ENCODE results near the gene SMURF1. TPM values are rescaled to one million over a fixed set of nuclear protein-coding genes. Genes with fewer than 3 reads are reported as not detected.

The SMURF1 gene
- polyA plus RNA-seq, 3 donors from 2014 or later = 0.93 to 2.0 (median 1.2) TPM

GRCh38 chr7:99094401-99094800 lies 49.5 kb downstream of the SMURF1 start:
- Mint-ChIP-seq H3K27ac (no peak overlapping the region), H3K4me3 (no peak overlapping the region), H3K4me1 (peaks cover 45 to 81% of the 10 kb centered on the region in 2 donors), H3K36me3 (peaks cover 16 to 20% (median 16%) of the 10 kb centered on the region in 3 donors), H3K9me3 (peaks cover 0 to 3% (median 0%) of the 10 kb centered on the region in 6 donors), H3K27me3 (ENCODE audit: low read depth in 3 of 3) (no peaks in the 10 kb centered on the region)
- DNase-seq = no peak

GRCh38 chr7:99092064-99092720 lies 51.7 kb downstream of the SMURF1 start:
- peaks cover 0 to 2% (median 0%) of the 10 kb centered on the region in 3 donors for H3K27me3 Mint-ChIP-seq (ENCODE audit: low read depth in 3 of 3)
- peaks cover 34 to 68% of the 10 kb centered on the region in 2 donors for H3K4me1 Mint-ChIP-seq
- no peak for DNase-seq
- peaks cover under 1 to 6% (median 3%) of the 10 kb centered on the region in 3 donors for H3K36me3 Mint-ChIP-seq
- H3K27ac Mint-ChIP-seq = no peak overlapping the region
- no peak overlapping the region for H3K4me3 Mint-ChIP-seq
- no peaks in the 10 kb centered on the region for H3K9me3 Mint-ChIP-seq

- Mint-ChIP-seq H3K4me3 (no peak overlapping the region), H3K36me3 (peaks cover 0 to 7% (median 6%) of the 10 kb centered on the region in 3 donors), H3K27me3 (ENCODE audit: low read depth in 3 of 3) (peaks cover 0 to 2% (median 0%) of the 10 kb centered on the region in 3 donors), H3K9me3 (no peaks in the 10 kb centered on the region), H3K27ac (no peak overlapping the region), H3K4me1 (peaks cover 23 to 55% of the 10 kb centered on the region in 2 donors)
- no peak for DNase-seq
These were observed 53.0 kb downstream of the SMURF1 start for GRCh38 chr7:99090771-99091542.

- H3K27ac Mint-ChIP-seq = peak overlapping the region in 3 of 6 donors; percentile 43 to 64 (median 60)
- no peak overlapping the region for H3K4me3 Mint-ChIP-seq
- peaks cover 0 to 2% (median 0%) of the 10 kb centered on the region in 3 donors for H3K27me3 Mint-ChIP-seq (ENCODE audit: low read depth in 3 of 3)
- H3K9me3 Mint-ChIP-seq = no peaks in the 10 kb centered on the region
- peaks cover 0 to 7% (median 6%) of the 10 kb centered on the region in 3 donors for H3K36me3 Mint-ChIP-seq
- peaks cover 21 to 55% of the 10 kb centered on the region in 2 donors for H3K4me1 Mint-ChIP-seq
- DNase-seq = no peak
These were observed 53.8 kb downstream of the SMURF1 start for GRCh38 chr7:99089914-99090629.

GRCh38 chr7:99086944-99087343 lies 57.0 kb downstream of the SMURF1 start:
- Mint-ChIP-seq H3K27me3 (ENCODE audit: low read depth in 3 of 3) (peaks cover 0 to 2% (median 0%) of the 10 kb centered on the region in 3 donors), H3K4me3 (no peak overlapping the region)

GRCh38 chr7:99086532-99086931 lies 57.4 kb downstream of the SMURF1 start:
- Mint-ChIP-seq H3K4me3 (no peak overlapping the region), H3K4me1 (peaks cover 22 to 56% of the 10 kb centered on the region in 2 donors), H3K36me3 (peaks cover 0 to 7% (median 6%) of the 10 kb centered on the region in 3 donors), H3K9me3 (no peaks in the 10 kb centered on the region), H3K27ac (no peak overlapping the region), H3K27me3 (ENCODE audit: low read depth in 3 of 3) (peaks cover 0 to 2% (median 0%) of the 10 kb centered on the region in 3 donors)
- DNase-seq = no peak

More at GRCh38 chr7:99086944-99087343, 57.0 kb downstream of the SMURF1 start:
- H3K27ac Mint-ChIP-seq = no peak overlapping the region
- DNase-seq = no peak
- H3K9me3 Mint-ChIP-seq = no peaks in the 10 kb centered on the region
- H3K4me1 Mint-ChIP-seq = peaks cover 24 to 60% of the 10 kb centered on the region in 2 donors
- peaks cover 0 to 7% (median 6%) of the 10 kb centered on the region in 3 donors for H3K36me3 Mint-ChIP-seq

GRCh38 chr7:99083733-99084132 lies 60.2 kb downstream of the SMURF1 start:
- peak overlapping the region in 1 of 6 donors; percentile 20 for H3K27ac Mint-ChIP-seq
- H3K4me1 Mint-ChIP-seq = peaks cover 25 to 58% of the 10 kb centered on the region in 2 donors
- peaks cover 0 to 7% (median 6%) of the 10 kb centered on the region in 3 donors for H3K36me3 Mint-ChIP-seq
- H3K9me3 Mint-ChIP-seq = no peaks in the 10 kb centered on the region
- peaks cover 0 to 2% (median 0%) of the 10 kb centered on the region in 3 donors for H3K27me3 Mint-ChIP-seq (ENCODE audit: low read depth in 3 of 3)
- H3K4me3 Mint-ChIP-seq = no peak overlapping the region
- DNase-seq = no peak

GRCh38 chr7:99083068-99083651 lies 60.7 kb downstream of the SMURF1 start:
- no peak for DNase-seq
- H3K4me1 Mint-ChIP-seq = peaks cover 23 to 60% of the 10 kb centered on the region in 2 donors
- H3K4me3 Mint-ChIP-seq = no peak overlapping the region
- peak overlapping the region in 1 of 6 donors; percentile 5 for H3K27ac Mint-ChIP-seq
- no peaks in the 10 kb centered on the region for H3K9me3 Mint-ChIP-seq
- peaks cover 0 to 7% (median 6%) of the 10 kb centered on the region in 3 donors for H3K36me3 Mint-ChIP-seq
- H3K27me3 Mint-ChIP-seq (ENCODE audit: low read depth in 3 of 3) = peaks cover 0 to 2% (median 0%) of the 10 kb centered on the region in 3 donors

- no peaks in the 10 kb centered on the region for H3K9me3 Mint-ChIP-seq
- H3K4me1 Mint-ChIP-seq = peaks cover 24 to 66% of the 10 kb centered on the region in 2 donors
- H3K27ac Mint-ChIP-seq = peak overlapping the region in 1 of 6 donors; percentile 1
- no peak overlapping the region for H3K4me3 Mint-ChIP-seq
- no peaks in the 10 kb centered on the region for H3K36me3 Mint-ChIP-seq
- no peak for DNase-seq
- H3K27me3 Mint-ChIP-seq (ENCODE audit: low read depth in 3 of 3) = peaks cover 0 to 2% (median 0%) of the 10 kb centered on the region in 3 donors
These were observed 63.2 kb downstream of the SMURF1 start for GRCh38 chr7:99080679-99081078.

- no peak for DNase-seq
- Mint-ChIP-seq H3K27ac (peak overlapping the region in 1 of 6 donors; percentile 28), H3K4me3 (no peak overlapping the region), H3K4me1 (peaks cover 24 to 58% of the 10 kb centered on the region in 2 donors), H3K27me3 (ENCODE audit: low read depth in 3 of 3) (peaks cover 0 to 2% (median 0%) of the 10 kb centered on the region in 3 donors), H3K9me3 (no peaks in the 10 kb centered on the region), H3K36me3 (no peaks in the 10 kb centered on the region)
These were observed 64.8 kb downstream of the SMURF1 start for GRCh38 chr7:99079104-99079503.

GRCh38 chr7:99078416-99078815 lies 65.5 kb downstream of the SMURF1 start:
- Mint-ChIP-seq H3K9me3 (no peaks in the 10 kb centered on the region), H3K4me1 (peaks cover 21 to 54% of the 10 kb centered on the region in 2 donors), H3K27me3 (ENCODE audit: low read depth in 3 of 3) (peaks cover 0 to 2% (median 0%) of the 10 kb centered on the region in 3 donors), H3K36me3 (no peaks in the 10 kb centered on the region), H3K27ac (no peak overlapping the region), H3K4me3 (no peak overlapping the region)
- DNase-seq = no peak

GRCh38 chr7:99076615-99077014 lies 67.3 kb downstream of the SMURF1 start:
- Mint-ChIP-seq H3K27ac (no peak overlapping the region), H3K4me1 (peaks cover 15 to 43% of the 10 kb centered on the region in 2 donors), H3K36me3 (no peaks in the 10 kb centered on the region), H3K27me3 (ENCODE audit: low read depth in 3 of 3) (peaks cover 0 to 2% (median 0%) of the 10 kb centered on the region in 3 donors), H3K9me3 (no peaks in the 10 kb centered on the region), H3K4me3 (no peak overlapping the region)
- no peak for DNase-seq

- peaks cover 16 to 41% of the 10 kb centered on the region in 2 donors for H3K4me1 Mint-ChIP-seq
- H3K27me3 Mint-ChIP-seq (ENCODE audit: low read depth in 3 of 3) = peaks cover 0 to 2% (median 0%) of the 10 kb centered on the region in 3 donors
- no peak for DNase-seq
- no peaks in the 10 kb centered on the region for H3K9me3 Mint-ChIP-seq
- no peak overlapping the region for H3K27ac Mint-ChIP-seq
- H3K36me3 Mint-ChIP-seq = no peaks in the 10 kb centered on the region
- H3K4me3 Mint-ChIP-seq = no peak overlapping the region
These were observed 70.0 kb downstream of the SMURF1 start for GRCh38 chr7:99073839-99074446.
